Uterus (tissue), 2 donors: ENCODE data around the gene NDC80.

ENCODE experiments used
- POLR2A ChIP-seq, 2 donors: fragments of 450-650 bp; IDR thresholded peaks; one replicate each; pipeline ENCODE4 v1.6.1; 2016; ENCODE audit warnings: antibody characterized with exemption in 2 of 2, mild to moderate bottlenecking in 1 of 2, moderate library complexity in 1 of 2
- TF ChIP-seq, protein P1 (sequence below), 4 experiments: fragments of 200-600 bp in 2 of 4; fragments of 450-650 bp in 2 of 4; sonication (generic) in 2 of 4; IDR thresholded peaks; one replicate each; pipeline ENCODE4 v1.5.1; 2016 to 2019; ENCODE audit warnings: antibody characterized with exemption in 4 of 4, mild to moderate bottlenecking in 2 of 4, moderate library complexity in 1 of 4

DNA sequence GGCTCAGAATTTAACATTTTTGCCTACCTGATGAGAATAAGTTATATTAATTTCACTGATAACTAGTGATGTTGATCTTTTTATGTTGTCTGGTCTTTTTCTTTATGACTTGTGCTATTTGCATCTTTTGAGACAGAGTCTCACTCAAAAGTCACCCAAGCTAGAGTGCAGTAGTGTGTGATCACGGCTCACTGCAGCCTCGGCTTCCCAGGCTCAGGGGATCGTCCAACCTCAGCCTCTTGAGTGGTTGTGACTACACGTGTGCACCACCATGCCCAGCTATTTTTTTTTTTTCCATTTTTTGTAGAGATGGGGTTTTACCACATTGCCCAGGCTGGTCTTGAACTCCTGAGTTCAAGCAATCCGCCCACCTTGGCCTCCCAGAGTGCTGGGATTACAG is 91.6 kb downstream of the NDC80 start:
- TF ChIP-seq POLR2A (IDR thresholded peaks at IDR 0.05): no peak
- TF ChIP-seq, protein P1, sequence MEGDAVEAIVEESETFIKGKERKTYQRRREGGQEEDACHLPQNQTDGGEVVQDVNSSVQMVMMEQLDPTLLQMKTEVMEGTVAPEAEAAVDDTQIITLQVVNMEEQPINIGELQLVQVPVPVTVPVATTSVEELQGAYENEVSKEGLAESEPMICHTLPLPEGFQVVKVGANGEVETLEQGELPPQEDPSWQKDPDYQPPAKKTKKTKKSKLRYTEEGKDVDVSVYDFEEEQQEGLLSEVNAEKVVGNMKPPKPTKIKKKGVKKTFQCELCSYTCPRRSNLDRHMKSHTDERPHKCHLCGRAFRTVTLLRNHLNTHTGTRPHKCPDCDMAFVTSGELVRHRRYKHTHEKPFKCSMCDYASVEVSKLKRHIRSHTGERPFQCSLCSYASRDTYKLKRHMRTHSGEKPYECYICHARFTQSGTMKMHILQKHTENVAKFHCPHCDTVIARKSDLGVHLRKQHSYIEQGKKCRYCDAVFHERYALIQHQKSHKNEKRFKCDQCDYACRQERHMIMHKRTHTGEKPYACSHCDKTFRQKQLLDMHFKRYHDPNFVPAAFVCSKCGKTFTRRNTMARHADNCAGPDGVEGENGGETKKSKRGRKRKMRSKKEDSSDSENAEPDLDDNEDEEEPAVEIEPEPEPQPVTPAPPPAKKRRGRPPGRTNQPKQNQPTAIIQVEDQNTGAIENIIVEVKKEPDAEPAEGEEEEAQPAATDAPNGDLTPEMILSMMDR (IDR thresholded peaks at IDR 0.05): no peak
